ENCODE measurements around the gene SMAD3.
A peak's percentile ranks its signal among the peaks of the same experiment; 100 is the strongest.
"Not testable (repeated sequence)": the region's sequence is repeated elsewhere in the genome, so short reads cannot be mapped to it uniquely, and the experiment has no call there.

Gene SMAD3

GRCh38 chr15:67110958-67111864 lies 45.8 kb downstream of the SMAD3 start:
- DNase-seq = no peak

GRCh38 chr15:67114046-67114445 lies 48.6 kb downstream of the SMAD3 start:
- no peak for DNase-seq

- DNase-seq = no peak
Observed at GRCh38 chr15:67114846-67115585, 49.6 kb downstream of the SMAD3 start.

GRCh38 chr15:67115586-67115969 lies 50.2 kb downstream of the SMAD3 start:
- no peak for DNase-seq

GRCh38 chr15:67116742-67117141 lies 51.3 kb downstream of the SMAD3 start:
- no peak for DNase-seq

GRCh38 chr15:67117370-67117769 lies 52.0 kb downstream of the SMAD3 start:
- DNase-seq = no peak

GRCh38 chr15:67118808-67119207 lies 53.4 kb downstream of the SMAD3 start:
- no peak for DNase-seq

GRCh38 chr15:67119238-67119846 lies 53.9 kb downstream of the SMAD3 start:
- no peak for DNase-seq

GRCh38 chr15:67120009-67120838 lies 54.8 kb downstream of the SMAD3 start:
- DNase-seq = no peak

- DNase-seq = peak; percentile 78
Observed at GRCh38 chr15:67120839-67121643, 55.6 kb downstream of the SMAD3 start.

- DNase-seq = no peak
Observed at GRCh38 chr15:67121644-67122605, 56.5 kb downstream of the SMAD3 start.

GRCh38 chr15:67122816-67123215 lies 57.4 kb downstream of the SMAD3 start:
- DNase-seq = not testable (repeated sequence)

GRCh38 chr15:67123291-67123690 lies 57.9 kb downstream of the SMAD3 start:
- DNase-seq = not testable (repeated sequence)

- no peak for DNase-seq
Observed at GRCh38 chr15:67124111-67124510, 58.7 kb downstream of the SMAD3 start.

- DNase-seq = no peak
Observed at GRCh38 chr15:67124911-67125588, 59.6 kb downstream of the SMAD3 start.

GRCh38 chr15:67125589-67126502 lies 60.4 kb downstream of the SMAD3 start:
- DNase-seq = no peak

- no peak for DNase-seq
Observed at GRCh38 chr15:67126551-67127330, 61.3 kb downstream of the SMAD3 start.

- DNase-seq = no peak
Observed at GRCh38 chr15:67127331-67127664, 61.9 kb downstream of the SMAD3 start.
